Cerebellar cortex (tissue), 1 donor: ENCODE measurements around the gene RALGPS1.

Experiments
- DNase-seq: peaks from one replicate; pipeline ENCODE4 v3.0.0-alpha.2; 2015; ENCODE audit warnings: low spot score

RALGPS1 gene

DNA sequence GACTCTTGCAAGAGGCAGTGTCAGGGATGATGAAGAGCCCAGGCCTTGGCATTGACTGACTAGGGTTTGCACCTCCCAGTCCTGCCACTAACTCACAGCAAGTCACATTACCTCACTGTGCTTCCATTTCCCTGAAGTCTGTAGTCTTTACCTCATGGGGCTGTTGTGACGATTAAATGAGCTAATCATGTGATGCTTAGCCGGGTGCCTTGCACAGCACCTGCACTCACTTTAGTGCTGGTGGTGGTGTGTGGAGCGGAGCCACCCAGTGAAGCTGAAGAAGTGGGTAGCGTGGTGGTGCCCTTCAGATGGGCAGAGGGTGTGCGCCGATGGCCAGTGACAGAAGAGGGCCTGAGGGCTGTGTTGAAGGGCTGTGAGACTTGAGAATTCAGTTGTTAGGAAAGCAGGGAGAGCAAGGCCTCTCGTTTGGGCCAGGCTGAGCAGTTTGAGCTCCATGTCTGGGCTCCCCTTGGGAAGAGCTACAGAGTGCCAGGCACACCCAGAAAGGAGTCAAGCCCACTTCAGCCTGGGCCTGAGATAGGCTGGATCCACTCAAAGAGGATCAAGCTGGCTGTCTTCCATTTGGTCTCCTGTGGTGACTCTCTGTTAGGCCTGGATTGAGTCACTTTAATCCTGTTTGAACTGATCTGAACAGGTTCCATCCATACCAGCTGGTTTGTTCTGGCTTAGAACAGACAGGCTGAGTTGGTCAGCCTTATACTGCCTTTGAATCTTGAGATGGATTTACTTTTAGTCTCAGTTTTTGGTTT lies 42.5 kb downstream of the RALGPS1 start:
- peak; percentile 59 for DNase-seq

DNA sequence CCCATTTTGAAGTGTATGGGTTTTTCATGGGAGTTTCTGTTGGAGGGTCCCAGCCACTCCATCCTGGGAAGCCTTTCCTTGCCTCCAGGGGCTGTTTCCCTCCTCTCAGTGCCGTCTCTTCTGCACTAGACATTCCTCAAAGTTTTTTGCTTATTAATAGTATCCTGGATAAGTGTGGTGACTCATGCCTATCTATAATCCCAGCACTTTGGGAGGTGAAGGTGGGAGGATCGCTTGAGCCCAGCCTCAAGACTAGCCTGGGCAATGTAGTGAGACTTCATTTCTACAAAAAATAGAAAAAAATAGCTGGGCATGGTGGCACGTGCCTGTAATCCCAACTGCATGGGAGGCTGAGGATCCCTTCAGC lies 43.1 kb downstream of the RALGPS1 start:
- no peak for DNase-seq

DNA sequence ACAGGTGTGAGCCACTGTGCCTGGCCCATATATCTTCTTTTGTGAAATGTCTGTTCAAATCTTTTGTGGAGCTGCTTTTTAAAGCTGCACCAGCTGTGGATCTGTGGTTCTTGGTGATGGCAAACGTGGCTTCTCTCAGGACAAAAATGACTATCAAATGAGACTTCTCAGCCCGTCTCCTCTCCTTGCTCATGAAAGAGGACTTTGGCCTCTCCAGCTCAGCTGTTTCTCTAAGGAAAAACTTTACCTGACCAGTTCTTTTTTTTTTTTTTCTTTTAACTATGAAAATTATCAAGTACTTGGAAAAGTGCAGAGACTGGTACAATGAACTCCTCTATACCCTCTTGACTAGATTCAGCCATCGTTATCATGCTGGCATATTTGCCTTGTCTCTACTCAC lies 44.8 kb downstream of the RALGPS1 start:
- DNase-seq: no peak

- no peak for DNase-seq
Observed at GRCh38 chr9:126959917-126960316, 45.3 kb downstream of the RALGPS1 start.

- no peak for DNase-seq
Observed at GRCh38 chr9:126962336-126962735, 47.8 kb downstream of the RALGPS1 start.

GRCh38 chr9:126965077-126965476 lies 50.5 kb downstream of the RALGPS1 start:
- no peak for DNase-seq

DNA sequence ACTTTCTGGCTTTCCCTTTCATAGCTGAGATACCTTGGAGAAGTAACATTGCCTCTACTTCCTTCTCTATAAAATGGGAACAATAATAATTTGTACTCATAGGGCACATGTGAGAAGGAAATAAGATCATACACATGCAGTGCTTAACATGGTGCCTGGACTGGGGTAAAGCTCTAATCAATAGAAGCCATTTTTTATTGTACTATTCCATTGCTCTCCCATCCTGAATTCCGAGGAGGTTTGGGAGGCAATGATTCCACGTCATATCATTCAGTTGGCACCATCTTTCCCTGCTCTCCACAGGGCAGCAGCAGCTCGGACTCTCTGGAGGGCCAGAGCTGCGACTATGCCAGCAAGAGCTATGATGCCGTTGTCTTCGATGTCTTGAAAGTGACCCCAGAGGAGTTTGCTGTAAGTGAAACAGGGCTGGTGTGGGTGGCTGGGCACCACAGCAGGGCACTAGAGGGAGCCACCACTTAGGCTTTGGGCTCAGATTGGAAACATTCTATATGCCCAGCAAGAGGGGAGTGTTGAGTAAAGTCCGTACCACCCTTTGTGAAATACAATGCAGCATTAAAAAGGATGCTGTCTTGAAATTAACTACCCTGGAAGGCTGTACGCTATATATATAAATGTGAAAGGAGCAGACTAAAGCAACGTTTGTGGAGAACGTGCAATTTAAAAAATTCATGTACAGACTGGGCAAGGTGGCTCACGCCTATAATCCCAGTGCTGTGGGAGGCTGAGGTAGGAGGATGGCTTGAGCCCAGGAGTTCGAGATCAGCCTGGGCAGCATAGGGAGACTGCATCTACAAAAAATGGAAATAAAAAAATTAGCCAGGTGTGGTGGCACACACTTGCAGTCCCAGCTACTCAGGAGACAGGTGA lies 51.2 kb downstream of the RALGPS1 start:
- peak; percentile 79 for DNase-seq

GRCh38 chr9:126971261-126971660 lies 56.7 kb downstream of the RALGPS1 start:
- DNase-seq: no peak

DNA sequence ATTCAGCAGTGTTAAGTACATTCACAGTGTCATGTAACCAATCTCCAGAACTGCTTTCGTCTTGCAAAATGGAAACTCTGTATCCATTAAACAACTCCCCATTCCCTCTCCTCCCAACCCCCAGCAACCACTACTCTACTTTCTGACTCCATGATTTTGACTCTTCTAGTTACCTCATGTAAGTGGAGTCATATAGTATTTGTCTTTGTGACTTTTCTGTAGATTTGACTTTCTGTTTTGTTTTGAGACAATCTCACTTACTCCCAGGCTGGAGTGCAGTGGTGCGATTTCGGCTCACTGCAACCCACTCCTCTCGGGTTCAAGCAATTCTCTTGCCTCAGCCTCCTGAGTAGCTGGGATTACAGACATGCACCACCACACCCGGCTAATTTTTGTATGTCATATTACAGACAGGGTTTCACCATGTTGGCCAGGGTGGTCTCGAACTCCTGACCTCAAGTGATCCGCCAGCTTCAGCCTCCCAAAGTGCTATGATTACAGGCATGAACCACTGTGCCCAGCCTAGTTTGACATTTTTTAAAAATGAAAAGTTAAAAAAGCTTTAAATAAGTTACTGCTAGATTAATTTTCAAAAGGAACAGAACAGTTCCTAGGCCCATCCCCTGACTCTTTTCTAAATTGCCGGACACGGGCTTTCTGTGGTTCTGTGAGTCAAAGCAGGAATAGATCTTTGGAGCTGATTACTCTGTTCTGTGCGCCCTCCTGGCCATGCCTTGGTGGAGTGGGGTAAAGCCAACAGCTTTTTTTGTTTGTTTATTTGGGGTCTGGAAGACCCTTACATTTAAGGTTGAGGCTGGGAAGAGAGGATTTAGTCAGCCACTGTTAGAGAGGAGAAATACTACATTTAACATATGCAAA lies 59.3 kb downstream of the RALGPS1 start:
- no peak for DNase-seq

DNA sequence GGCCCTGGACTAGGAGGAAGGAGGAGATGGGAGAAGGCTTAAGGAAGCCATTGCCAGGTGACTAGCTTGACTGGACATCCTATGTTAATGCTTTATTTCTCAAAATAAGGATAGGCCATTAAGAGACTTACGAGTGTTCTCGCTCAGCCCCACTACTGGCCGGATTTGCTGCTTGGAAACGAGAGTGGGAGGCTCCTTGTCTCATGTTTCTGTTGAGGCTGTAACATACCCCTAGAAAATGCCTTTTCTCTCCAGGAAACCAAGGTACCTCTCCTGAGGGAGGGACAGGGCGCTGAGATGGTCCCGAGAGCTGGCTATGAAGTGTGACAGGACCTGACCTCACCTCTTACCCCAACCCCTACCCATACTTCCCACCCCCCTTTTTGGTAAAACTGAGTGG lies 60.0 kb downstream of the RALGPS1 start:
- no peak for DNase-seq

- DNase-seq: no peak
Observed at GRCh38 chr9:126975327-126976220, 61.0 kb downstream of the RALGPS1 start.

GRCh38 chr9:126979461-126979860 lies 64.9 kb downstream of the RALGPS1 start:
- no peak for DNase-seq

GRCh38 chr9:126980231-126980630 lies 65.6 kb downstream of the RALGPS1 start:
- DNase-seq: no peak

DNA sequence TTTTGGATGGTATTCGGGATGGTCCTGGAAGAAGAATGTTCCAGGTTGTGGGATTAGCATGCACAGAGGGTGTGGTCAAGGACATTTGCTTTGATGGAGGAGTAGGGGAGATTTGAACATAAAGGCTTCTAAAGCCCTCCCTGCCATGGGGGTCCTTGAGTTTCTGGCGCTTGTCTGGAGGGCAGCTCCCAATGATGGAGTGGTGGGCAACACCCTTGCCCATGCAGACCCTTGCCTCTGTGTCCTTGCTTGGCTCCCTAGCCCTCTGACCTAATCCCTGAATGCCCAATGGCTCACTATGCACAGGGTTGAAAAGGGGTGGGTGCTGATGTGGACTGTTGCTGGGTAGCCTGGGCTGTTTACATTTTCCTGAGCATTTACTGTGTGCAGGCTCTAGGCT lies 66.6 kb downstream of the RALGPS1 start:
- no peak for DNase-seq

- DNase-seq: no peak
Observed at GRCh38 chr9:126982215-126983002, 67.8 kb downstream of the RALGPS1 start.

DNA sequence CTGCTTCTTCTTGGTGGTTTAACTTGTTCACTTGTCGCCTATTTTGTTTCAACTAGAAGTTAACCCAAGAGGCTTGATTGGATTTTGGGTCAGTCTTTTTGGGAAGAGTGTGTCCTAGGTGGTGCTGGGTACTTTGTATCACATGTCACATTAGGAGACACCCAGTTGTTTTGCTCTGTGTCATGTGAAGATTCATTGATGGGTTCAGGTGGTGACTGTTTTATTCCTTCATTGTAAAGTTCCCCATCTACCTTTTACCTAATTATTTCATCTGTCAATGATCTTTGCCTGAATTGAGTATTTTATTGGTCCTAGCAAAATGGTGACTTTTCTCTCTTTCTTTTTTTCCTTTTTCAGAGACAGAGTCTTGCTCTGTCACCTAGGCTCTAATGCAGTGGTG lies 69.2 kb downstream of the RALGPS1 start:
- DNase-seq: no peak

- peak; percentile 88 for DNase-seq
Observed at GRCh38 chr9:126984969-126985368, 70.4 kb downstream of the RALGPS1 start.

DNA sequence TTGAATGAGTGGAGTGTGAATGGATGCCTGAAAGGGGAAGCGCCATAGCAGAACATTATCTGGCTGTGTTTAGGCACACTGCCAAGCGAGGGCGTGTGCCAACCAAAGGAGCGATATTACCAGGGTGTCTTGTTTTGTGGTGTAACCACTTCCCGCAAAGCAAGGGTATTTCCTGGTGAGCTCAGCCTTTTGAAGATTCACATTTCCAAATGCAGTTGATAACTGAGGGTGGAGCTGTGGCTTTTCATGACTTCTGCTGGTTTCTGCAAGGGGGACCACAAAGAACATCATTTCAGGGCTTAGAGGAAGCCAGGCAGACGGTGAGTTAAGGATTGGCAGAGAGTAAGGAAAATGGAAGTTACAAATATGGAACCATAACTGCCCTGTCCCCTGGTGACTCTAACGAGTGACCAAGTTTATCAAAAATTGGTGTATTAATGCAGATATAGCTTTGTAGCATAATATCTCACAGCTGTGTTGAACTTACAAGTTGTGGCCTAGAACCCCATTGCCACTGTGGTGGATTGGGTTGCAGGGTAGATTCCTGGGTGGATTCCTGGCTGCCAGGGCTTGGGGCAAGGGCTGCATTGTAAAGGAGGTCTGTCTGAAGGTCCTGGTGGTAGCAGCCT lies 71.4 kb downstream of the RALGPS1 start:
- DNase-seq: peak; percentile 59

DNA sequence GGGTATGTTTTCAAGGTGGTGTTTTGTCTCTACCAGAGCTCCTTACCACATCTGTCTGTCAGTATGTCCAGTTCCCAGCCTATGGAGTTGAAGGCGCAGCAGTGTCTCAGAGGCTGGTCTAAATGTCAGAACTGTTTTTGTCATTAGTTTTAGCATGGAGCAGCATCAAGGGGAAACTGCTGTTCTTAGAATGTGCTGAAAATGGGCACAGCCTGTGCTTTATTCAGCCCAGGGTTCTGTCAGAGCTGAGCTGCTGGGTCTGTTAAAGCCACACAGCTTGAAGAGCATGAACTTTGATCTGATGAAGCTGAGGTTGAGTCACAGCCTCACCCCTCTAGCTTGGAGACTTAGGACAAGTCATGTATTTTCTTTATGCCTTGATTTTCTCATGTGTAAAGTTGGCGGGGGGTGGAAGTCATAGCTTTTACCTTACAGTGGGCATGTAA lies 71.9 kb downstream of the RALGPS1 start:
- DNase-seq: no peak

DNA sequence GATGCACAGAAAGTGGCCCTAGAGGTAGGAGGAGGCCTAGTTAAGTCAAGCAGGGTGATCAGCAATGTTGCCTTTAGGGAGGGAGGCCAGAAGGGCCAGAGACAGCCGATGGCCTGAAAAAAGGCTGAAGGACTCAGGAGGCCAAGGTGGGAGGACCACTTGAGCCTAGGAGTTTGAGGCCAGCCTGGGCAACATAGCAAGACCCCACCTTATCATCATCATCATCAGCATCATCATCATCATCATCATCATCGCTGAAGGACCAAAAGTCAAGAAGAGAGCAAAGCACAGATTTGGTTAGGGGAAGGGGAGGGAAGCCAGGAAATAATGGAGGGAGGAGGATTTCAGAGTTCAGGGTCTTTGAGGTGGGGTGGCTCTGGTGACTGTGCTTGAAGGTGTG lies 74.3 kb downstream of the RALGPS1 start:
- no peak for DNase-seq
